Parathyroid adenoma (tissue), 2 donors: ENCODE measurements around the gene ZIC4.

ENCODE experiments used
- H2AFZ ChIP-seq: fragments of 300-600 bp; sonication (generic); one replicate; pipeline ENCODE4 v1.7.0; 2017; ENCODE audit warnings: antibody characterized with exemption, mild to moderate bottlenecking
- H3K27ac ChIP-seq: fragments of 300-600 bp; sonication (generic); one replicate; pipeline ENCODE4 v1.7.0; 2017
- H3K27me3 ChIP-seq: fragments of 300-600 bp; sonication (generic); one replicate; pipeline ENCODE4 v1.7.0; 2017; ENCODE audit warnings: low read length; ENCODE audit not compliant: control insufficient read depth, insufficient read depth
- H3K36me3 ChIP-seq: fragments of 300-600 bp; sonication (generic); one replicate; pipeline ENCODE4 v1.7.0; 2017; ENCODE audit warnings: low read length; ENCODE audit not compliant: control insufficient read depth, insufficient read depth
- H3K4me1 ChIP-seq: fragments of 300-600 bp; sonication (generic); one replicate; pipeline ENCODE4 v1.7.0; 2017; ENCODE audit warnings: control low read depth
- H3K4me2 ChIP-seq: fragments of 300-600 bp; sonication (generic); one replicate; pipeline ENCODE4 v1.7.0; 2017; ENCODE audit warnings: low read length
- H3K4me3 ChIP-seq: fragments of 300-600 bp; sonication (generic); one replicate; pipeline ENCODE4 v1.7.0; 2017; ENCODE audit warnings: low read depth, low read length
- H3K79me2 ChIP-seq: fragments of 300-600 bp; sonication (generic); one replicate; pipeline ENCODE4 v1.7.0; 2017; ENCODE audit warnings: control low read depth
- H3K9ac ChIP-seq: fragments of 300-600 bp; sonication (generic); one replicate; pipeline ENCODE4 v1.7.0; 2017; ENCODE audit warnings: mild to moderate bottlenecking
- H3K9me3 ChIP-seq: fragments of 300-600 bp; sonication (generic); one replicate; pipeline ENCODE4 v1.7.0; 2017; ENCODE audit warnings: low read length; ENCODE audit not compliant: control insufficient read depth
- CTCF ChIP-seq: fragments of 300-600 bp; sonication (generic); IDR thresholded peaks from one replicate; pipeline ENCODE4 v1.7.0; 2017; ENCODE audit warnings: antibody characterized with exemption, mild to moderate bottlenecking
- donor health status: primary hyperparathyroidism.

ZIC4 gene

GRCh38 chr3:147405231-147406027 is 914 bp downstream of the ZIC4 start:
- Histone ChIP-seq H3K4me1 (no peaks in the 10 kb centered on the region), H3K27ac (no peak overlapping the region), H3K4me3 (no peak overlapping the region), H3K9me3 (no peaks in the 10 kb centered on the region), H2AFZ (no peak overlapping the region), H3K4me2 (no peak overlapping the region), H3K9ac (no peak overlapping the region), H3K79me2 (no peaks in the 10 kb centered on the region), H3K27me3 (peaks cover 13% of the 10 kb centered on the region), H3K36me3 (no peaks in the 10 kb centered on the region)
- no peak for TF ChIP-seq CTCF

- Histone ChIP-seq H3K79me2 (no peaks in the 10 kb centered on the region), H3K9ac (no peak overlapping the region), H3K9me3 (no peaks in the 10 kb centered on the region), H3K4me3 (no peak overlapping the region), H3K27ac (no peak overlapping the region), H3K27me3 (peaks cover 10% of the 10 kb centered on the region), H3K4me2 (no peak overlapping the region), H3K4me1 (no peaks in the 10 kb centered on the region), H3K36me3 (no peaks in the 10 kb centered on the region), H2AFZ (no peak overlapping the region)
- TF ChIP-seq CTCF = no peak
Observed at GRCh38 chr3:147404800-147405230, 1.5 kb downstream of the ZIC4 start.

- no peak overlapping the region for H3K27ac ChIP-seq
- H3K36me3 ChIP-seq = no peaks in the 10 kb centered on the region
- no peak for TF ChIP-seq CTCF
- no peaks in the 10 kb centered on the region for H3K4me1 ChIP-seq
- no peak overlapping the region for H3K4me2 ChIP-seq
- no peak overlapping the region for H3K4me3 ChIP-seq
- no peak overlapping the region for H3K9ac ChIP-seq
- no peaks in the 10 kb centered on the region for H3K79me2 ChIP-seq
- H3K9me3 ChIP-seq = no peaks in the 10 kb centered on the region
- H2AFZ ChIP-seq = no peak overlapping the region
- peaks cover 10% of the 10 kb centered on the region for H3K27me3 ChIP-seq
Observed at GRCh38 chr3:147404000-147404799, 2.1 kb downstream of the ZIC4 start.

GRCh38 chr3:147403511-147403910 is 2.8 kb downstream of the ZIC4 start:
- no peak overlapping the region for H3K27ac ChIP-seq
- H3K79me2 ChIP-seq = no peaks in the 10 kb centered on the region
- no peaks in the 10 kb centered on the region for H3K36me3 ChIP-seq
- H3K4me3 ChIP-seq = no peak overlapping the region
- peaks cover 10% of the 10 kb centered on the region for H3K27me3 ChIP-seq
- H3K9ac ChIP-seq = no peak overlapping the region
- TF ChIP-seq CTCF = no peak
- H3K4me1 ChIP-seq = no peaks in the 10 kb centered on the region
- H2AFZ ChIP-seq = no peak overlapping the region
- H3K9me3 ChIP-seq = no peaks in the 10 kb centered on the region
- H3K4me2 ChIP-seq = no peak overlapping the region
